ENCODE measurements around the gene MCF2L2.

DNA sequence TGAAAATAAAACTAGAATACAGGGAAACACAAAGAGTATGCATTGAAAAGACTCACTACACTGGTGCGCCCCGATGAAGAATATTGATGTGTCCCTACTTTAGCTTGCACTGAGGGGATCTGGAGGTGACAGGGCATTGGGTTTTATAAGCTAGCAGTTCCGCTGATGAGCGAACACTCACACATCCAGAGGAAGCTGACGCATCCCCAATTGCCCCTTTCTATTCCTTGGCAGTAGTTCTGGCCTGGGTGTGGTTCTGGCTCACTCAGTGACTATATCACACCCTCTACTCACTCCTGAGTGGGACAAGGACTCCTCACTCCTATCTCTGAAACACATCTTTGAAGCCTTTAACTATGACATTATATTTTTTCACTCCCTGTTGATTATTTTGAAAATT lies 104.3 kb downstream of the MCF2L2 start:
- TF ChIP-seq CTCF (IDR thresholded peaks at IDR 0.05), result no peak
- no peak for TF ChIP-seq EZH2 (IDR thresholded peaks at IDR 0.05; ENCODE audit: borderline replicate concordance, insufficient read depth, low read depth, low read length, poor library complexity, severe bottlenecking)

Data from B cell (primary cell).